ENCODE data around the gene TANC1.

Gene TANC1

GRCh38 chr2:158975271-158975921 is 7.0 kb downstream of the TANC1 start:
- DNase-seq (ENCODE audit: low read depth, low spot score), result no peak
- H3K4me3 ChIP-seq (ENCODE audit: low read depth, low read length), result no peak overlapping the region
- in situ Hi-C loops (cut with HindIII; ENCODE audit: low sequenced_read_pairs), result loop anchor here (10.0 kb wide), 1 partner anchor 79 kb away; no protein-coding TSS in a partner anchor
- TF ChIP-seq CTCF (IDR thresholded peaks at IDR 0.05; ENCODE audit: low read depth, low read length), result no peak

GRCh38 chr2:158979772-158980171 is 11.3 kb downstream of the TANC1 start:
- H3K4me3 ChIP-seq (ENCODE audit: low read depth, low read length), result no peak overlapping the region
- no peak for DNase-seq (ENCODE audit: low read depth, low spot score)
- in situ Hi-C loops (cut with HindIII; ENCODE audit: low sequenced_read_pairs), result loop anchor here (10.0 kb wide), 1 partner anchor 75 kb away; no protein-coding TSS in a partner anchor
- no peak for TF ChIP-seq CTCF (IDR thresholded peaks at IDR 0.05; ENCODE audit: low read depth, low read length)

DNA sequence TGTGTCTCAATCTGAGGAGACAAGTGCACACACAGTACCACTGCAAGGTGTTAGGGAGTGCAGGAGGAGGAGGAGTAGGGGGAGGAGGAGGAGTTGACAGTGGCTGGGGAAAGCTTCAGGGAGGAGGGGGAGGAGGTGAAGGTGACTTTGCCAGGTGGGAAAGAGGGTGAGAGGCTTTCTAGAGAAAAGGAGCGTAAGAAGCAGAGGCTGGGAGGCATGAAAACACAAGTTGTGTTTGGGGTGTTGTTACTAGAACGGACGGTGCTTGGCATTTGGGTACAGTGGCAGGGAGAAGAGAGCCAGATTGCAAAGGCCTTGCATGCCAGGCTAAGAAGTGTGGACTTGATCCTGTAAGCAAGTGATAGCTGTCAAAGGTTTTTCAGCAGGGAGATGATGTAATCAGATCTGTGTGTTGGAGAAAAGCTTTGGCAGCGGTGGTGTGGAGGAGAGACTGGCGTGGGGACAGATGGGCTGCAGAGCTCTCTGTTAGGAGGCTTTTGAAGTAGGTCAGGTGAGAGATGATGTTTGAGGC is 16.2 kb downstream of the TANC1 start:
- H3K4me3 ChIP-seq (ENCODE audit: low read depth, low read length), result no peak overlapping the region
- TF ChIP-seq CTCF (IDR thresholded peaks at IDR 0.05; ENCODE audit: low read depth, low read length), result no peak
- no peak for DNase-seq (ENCODE audit: low read depth, low spot score)
- in situ Hi-C loops (cut with HindIII; ENCODE audit: low sequenced_read_pairs), result no loop called here

GRCh38 chr2:158988501-158988900 is 20.1 kb downstream of the TANC1 start:
- no peak overlapping the region for H3K4me3 ChIP-seq (ENCODE audit: low read depth, low read length)
- no peak for DNase-seq (ENCODE audit: low read depth, low spot score)
- in situ Hi-C loops (cut with HindIII; ENCODE audit: low sequenced_read_pairs), result no loop called here
- TF ChIP-seq CTCF (IDR thresholded peaks at IDR 0.05; ENCODE audit: low read depth, low read length), result no peak

DNA sequence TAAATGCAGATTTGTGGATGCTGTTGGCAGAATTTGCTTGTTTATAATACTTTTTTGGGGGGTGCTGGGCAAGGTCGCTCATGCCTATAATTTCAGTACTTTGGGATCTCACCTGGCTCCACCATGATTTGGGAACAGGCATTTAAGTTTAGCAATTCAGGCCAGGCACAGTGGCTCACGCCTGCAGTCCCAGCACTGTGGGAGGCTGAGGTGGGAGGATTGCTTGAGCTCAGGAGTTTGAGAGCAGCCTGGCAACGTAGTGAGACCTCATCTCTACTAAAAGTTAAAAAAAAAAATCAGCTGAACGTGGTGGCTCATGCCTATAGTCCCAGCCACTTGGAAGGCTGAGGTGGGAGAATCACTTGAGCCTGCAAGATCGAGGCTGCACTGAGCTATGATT is 20.7 kb downstream of the TANC1 start:
- no peak for DNase-seq (ENCODE audit: low read depth, low spot score)
- H3K4me3 ChIP-seq (ENCODE audit: low read depth, low read length), result no peak overlapping the region
- TF ChIP-seq CTCF (IDR thresholded peaks at IDR 0.05; ENCODE audit: low read depth, low read length), result no peak
- in situ Hi-C loops (cut with HindIII; ENCODE audit: low sequenced_read_pairs), result no loop called here

- no peak for TF ChIP-seq CTCF (IDR thresholded peaks at IDR 0.05; ENCODE audit: low read depth, low read length)
- DNase-seq (ENCODE audit: low read depth, low spot score), result peak; percentile 88
- in situ Hi-C loops (cut with HindIII; ENCODE audit: low sequenced_read_pairs), result no loop called here
- H3K4me3 ChIP-seq (ENCODE audit: low read depth, low read length), result no peak overlapping the region
Observed at GRCh38 chr2:158990397-158991214, 22.2 kb downstream of the TANC1 start.
